Dedifferentiated amniotic fluid mesenchymal stem cell (primary cell): ENCODE data around the gene HIGD1B.
"Not testable (repeated sequence)": the region's sequence is repeated elsewhere in the genome, so short reads cannot be mapped to it uniquely, and the experiment has no call there.

ENCODE experiments used
- DNase-seq: peaks from one replicate; pipeline ENCODE4 v3.0.0-alpha.2; 2016; ENCODE audit errors: extremely low spot score

HIGD1B gene

DNA sequence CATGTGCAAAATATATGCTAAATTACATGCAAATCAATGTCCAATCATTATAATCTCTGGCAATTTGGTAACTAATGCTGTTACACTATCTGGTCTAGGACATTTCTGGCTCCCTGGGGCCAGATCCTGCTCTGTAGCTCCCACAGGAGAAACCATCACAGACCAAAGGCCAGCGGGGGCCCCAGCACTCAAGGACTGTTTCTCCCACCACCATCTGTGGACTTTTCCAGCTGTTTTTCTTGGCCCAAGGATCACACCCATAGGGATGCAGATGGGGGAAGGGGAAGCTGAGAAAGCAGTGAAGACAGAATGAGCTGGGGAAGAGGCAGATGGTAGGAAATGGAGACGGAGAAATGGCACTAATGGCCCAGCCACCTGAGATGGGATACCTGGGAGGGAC, at the start of gene HIGD1B:
TSS of gene HIGD1B (plus strand) at position 298 of the 400 bp plus-strand sequence. CDS start 270 bp downstream, outside the sequence.
- no peak for DNase-seq

DNA sequence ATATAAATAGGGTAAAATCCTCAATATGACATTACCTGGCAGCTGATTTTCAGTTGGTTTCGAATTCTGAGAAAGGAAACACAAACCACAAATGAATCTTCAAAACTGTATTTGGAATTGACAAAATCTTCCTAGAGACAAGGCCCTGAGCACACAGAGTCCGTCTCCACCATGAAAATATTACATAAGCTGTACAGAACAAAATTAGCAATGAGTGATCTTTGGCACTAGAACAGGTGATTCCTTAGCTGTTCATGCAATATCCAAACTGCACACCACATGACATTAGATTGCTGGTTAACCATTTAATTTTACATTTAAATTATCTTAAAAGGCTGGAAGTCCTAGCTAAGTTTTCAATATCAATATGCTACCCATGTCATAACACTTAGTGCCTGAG, 49.3 kb upstream of the HIGD1B start:
- no peak for DNase-seq

DNA sequence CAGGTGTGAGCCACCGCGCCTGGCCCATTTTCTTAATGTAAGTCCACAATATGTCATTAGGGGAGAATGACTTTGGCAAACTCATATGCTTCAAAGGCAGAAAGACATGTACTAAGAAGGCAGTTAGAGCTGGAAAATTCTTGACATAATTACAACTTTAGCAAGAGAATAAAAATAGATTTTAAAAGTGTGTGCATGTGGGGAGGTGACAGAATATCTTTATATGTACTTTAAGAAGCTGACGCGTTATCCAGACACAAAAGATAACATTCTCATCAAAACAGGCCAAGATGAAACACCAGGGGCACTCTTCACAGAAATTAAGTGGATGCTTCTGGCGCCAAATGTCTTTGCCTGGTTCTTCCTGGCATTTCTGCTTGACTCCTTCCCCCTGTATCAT, 45.8 kb upstream of the HIGD1B start:
- DNase-seq = no peak

DNA sequence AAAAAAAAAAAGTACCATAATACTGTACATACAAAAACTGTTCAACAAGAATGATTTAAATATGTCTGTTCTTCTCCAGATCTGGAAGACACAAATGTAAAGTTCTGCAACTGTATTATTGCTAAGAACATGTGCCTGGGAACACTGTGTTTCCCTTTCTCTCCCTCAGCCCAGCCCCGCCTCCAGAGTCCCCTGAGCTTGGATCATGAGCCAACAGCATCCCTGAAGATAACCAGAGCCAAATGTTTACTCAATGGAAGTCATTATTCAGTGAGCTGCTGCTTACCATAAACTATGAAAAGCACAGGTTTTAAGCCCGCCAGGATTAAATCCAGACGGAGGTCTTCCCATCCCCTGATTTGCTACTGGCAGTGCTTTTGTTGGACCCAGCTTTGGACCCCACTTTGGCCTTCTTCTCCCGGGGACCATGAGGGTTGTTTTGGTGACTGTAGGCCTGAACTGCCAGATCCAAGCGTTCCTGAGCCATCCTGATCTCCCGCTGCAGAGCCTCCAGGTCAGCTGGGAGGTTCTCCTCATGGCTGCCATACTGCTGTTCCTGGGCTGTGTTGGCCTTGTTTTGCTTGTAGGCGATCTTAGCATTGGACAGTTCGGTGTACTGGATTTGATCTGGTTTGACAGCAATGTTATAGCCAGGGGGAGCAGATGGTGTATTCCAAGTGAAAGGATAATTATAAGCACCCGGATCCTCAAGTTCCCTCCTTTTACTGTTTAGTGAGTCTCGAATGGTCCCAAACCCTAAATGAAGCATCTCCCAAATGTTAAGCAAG, 43.2 kb upstream of the HIGD1B start:
- no peak for DNase-seq

DNA sequence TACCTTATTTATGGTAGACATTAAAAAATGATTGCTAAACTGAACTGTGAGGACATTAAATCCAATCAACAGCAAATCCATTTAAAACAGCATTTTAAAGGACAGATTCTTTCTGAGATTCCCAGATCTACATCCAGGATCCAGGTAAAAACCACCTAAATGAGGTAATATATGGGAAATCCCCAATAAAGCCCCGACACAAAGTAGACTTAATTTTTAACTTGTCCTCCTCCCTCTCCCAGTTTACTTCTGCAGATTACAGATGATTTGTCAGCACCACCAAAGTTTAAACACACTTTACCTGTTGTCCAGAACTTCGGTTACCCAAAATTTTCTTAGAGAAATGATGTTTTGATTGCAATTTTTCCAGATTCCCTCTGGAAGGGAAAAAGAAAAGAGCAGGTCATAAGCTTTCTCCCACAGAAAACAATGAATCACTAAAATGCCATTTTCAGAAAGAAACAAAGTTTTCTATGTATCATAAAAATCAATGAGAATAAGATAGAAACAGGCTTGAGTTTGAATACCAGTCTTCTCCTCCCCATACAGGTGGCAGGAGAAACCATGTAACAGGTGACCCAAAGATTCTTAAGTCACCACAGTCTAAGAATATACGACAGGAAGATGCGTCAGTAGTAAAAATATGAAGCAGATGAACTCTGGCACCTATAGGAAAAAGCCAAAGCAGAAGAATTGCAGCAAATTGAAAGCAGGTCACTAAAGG, 40.4 kb upstream of the HIGD1B start:
- DNase-seq = no peak

DNA sequence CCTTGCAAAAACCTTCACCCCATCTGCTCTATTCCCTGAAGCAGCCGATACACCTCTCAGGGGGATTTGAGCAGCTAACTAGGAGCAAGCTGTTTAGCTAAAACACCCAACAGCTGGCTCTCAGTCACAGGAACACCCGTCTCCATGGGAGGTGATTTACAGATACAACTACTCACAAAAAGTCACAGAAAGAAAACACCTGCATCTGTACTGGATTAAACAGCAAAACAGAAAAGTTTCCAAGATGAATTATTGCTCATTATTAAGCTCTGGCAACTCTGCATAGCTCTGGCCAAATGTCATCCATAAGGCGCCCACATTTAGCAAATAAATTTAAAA, 39.9 kb upstream of the HIGD1B start:
- DNase-seq = no peak

DNA sequence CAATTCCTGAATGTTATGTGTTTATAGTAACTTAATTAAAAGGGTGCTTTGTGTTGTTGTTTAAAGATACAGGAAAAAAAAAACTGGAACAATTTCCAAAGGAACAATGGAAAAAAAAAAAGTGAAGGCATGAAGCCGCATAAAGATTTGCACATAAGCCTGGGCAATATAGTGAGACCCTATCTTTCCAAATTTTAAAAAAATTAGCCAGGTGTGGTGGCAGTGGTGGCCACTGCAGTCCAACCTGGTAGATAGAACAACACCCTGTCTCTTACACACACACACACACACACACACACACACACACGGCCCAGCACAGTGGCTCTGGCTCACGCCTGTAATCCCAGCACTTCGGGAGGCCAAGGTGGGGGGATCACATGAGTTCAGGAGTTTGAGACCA, 39.5 kb upstream of the HIGD1B start:
- no peak for DNase-seq

DNA sequence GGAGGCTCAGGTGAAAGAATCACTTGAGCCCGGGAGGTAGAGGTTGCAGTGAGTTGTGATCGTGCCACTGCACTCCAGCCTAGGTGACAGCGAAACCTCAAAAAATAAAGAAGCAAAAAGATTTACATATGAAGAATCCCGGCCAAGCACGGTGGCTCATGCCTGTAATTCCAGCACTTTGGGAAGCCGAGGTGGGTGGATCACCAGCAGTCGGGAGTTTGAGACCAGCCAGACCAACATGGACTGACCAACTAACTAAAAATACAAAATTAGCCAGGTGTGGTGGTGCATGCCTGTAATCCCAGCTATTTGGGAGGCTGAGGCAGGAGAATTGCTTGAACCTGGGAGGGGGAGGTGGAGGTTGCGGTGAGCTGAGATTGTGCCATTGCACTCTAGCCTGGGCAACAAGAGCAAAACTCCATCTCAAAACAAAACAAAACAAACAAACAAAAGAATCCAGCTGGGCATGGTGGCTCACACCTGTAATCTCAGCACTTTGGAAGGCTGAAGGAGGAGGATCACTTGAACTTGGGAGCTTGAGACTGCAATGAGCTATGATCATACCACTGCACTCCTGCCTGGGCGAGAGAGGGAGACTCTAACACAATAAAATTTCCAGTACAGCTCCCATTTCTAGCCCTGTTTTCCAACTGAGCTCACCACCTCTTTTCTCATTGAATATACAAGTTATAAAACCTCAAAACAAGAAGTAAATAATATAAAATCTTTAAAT, 38.9 kb upstream of the HIGD1B start:
- DNase-seq = not testable (repeated sequence)

DNA sequence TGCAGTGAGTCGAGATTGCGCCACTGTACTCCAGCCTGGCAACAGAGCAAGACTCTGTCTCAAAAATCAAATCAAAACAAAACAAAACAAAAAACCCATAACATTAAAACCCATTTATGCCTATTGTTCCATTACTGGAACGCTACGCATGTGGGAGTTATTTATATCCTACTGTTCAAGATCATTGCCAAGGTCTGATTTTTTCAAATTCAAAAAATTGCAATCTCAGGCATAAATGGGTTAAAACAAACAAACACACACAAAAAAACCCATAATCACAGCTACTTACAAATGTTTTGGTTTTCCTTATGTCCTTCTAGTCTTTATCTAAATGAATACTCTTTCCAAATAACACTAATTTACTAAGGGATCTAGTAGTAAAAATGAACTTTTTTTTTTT, 35.4 kb upstream of the HIGD1B start:
- no peak for DNase-seq

DNA sequence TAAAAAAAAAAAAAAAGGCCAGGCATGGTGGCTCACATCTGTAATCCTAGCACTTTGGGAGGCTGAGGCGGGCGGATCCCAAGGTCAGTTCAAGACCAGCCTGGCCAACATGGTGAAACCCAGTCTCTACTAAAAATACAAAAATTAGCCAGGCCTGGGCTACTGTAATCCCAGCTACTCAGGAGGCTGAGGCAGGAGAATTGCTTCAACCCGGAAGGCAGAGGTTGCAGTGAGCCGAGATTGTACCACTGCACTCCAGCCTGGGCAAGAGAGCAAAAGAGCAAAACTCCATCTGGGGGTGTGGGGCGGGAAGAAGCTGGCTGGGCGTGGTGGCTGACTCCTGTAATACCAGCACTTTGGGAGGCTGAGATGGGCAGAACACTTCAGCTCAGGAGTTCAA, 29.2 kb upstream of the HIGD1B start:
- not testable (repeated sequence) for DNase-seq

DNA sequence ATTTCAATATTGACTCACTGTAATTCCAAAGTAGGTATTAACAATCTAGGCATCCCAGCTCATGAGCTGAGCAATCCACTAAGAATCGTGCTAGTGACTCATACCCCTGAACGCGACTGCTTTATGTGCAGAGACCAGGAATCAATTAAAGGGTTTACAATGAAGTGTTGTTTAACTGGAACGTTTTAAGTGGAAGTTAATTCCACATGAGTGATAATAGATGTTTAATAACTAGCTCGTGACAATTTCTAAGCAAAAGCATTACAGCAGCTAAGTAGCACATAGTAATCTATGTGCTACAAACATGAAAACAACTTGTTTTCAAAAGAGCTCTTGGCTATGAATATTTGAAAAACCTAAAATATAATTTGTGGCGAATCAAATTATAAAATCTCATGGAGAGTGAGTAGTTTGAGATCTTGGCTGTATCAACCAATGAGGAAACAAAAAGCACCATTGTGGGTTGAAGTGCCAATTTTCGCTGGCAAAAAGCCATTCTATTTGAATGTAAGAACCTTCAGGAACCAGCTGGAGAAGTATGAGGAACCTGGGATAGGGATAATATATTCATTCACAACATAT, 27.0 kb upstream of the HIGD1B start:
- DNase-seq = peak; percentile 84

DNA sequence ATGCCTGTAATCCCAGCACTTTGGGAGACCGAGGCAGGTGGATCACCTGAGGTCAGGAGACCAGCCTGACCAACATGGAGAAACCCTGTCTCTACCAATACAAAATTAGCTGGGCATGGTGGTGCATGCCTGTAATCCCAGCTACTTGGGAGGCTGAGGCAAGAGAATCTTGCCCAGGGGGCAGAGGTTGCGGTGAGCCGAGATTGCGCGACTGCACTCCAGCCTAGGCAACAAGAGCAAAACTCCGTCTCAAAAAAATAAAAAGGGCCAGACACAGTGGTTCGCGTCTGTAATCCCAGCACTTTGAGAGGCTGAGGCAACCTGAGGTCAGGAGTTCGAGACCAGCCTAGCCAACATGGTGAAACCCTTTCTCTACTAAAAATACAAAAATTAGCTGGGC, 22.4 kb upstream of the HIGD1B start:
- DNase-seq = not testable (repeated sequence)

DNA sequence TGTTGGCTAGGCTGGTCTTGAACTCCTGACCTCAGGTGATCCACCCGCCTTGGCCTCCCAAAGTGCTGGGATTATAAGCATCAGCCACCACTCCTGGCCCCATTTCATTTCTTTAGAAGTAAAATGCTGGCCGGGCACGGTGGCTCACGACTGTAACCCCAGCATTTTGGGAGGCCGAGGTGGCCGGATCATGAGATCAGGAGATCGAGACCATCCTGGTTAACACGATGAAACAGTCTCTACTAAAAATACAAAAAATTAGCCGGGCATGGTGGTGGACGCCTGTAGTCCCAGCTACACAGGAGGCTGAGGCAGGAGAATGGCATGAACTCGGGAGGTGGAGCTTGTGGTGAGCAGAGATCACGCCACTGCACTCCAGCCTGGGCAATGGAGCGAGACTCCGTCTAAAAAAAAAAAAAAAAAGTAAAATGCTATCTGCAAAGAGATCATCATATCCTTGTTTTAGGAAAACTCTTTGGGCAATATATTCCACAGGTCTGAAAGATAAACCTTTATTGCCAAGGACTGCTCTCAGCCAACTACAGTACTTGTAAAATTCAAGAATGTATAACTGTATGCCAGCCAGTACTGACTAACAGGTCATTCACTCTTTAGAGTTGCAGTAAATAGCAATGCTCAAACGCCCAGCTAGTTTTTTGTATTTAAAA, 21.4 kb upstream of the HIGD1B start:
- no peak for DNase-seq

DNA sequence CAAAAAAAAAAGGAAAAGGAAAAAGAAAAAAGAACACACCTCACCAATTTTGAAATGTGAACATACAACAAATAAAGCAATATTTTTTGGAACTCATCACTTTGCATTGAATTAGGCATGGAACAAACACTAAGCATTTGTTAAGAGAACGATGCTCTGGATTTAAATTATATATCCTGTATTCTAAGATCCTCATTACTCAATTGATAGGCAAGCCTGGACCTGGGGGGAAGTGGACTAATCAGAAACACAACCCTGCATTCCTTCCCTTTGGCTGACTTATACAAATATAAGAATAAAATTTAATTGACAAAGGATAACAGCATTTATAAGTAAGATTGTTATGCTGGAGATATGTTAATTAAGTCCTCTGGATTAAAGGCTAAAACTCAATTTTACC, 19.8 kb upstream of the HIGD1B start:
- DNase-seq = no peak

DNA sequence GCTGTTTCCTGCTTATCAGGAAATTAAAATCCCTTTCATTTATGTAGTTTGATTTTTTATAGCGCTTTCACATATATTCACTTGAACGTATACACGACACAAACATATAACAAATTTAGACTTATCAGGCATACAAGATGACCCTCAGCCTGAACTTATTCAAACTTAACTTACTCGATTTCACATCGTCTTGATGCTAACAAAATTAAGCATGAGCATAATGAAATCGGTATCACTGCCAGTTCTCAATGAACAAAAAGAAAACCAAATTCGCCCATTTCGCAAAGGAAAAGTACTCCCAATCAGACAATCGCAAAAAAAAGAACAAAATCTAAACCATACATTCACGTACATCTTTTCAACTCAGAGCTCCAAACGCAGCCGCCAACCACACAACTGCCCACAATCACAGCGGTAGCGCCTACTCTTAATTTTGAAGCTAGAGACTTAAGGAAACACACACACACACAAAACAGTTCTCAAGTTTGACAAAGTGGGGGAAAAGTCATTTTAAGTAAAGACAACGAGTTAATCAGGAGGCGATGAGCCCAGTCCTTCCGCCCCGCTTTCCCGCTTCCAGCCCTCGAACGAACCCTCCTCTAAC, 18.7 kb upstream of the HIGD1B start:
- DNase-seq = peak; percentile 22

DNA sequence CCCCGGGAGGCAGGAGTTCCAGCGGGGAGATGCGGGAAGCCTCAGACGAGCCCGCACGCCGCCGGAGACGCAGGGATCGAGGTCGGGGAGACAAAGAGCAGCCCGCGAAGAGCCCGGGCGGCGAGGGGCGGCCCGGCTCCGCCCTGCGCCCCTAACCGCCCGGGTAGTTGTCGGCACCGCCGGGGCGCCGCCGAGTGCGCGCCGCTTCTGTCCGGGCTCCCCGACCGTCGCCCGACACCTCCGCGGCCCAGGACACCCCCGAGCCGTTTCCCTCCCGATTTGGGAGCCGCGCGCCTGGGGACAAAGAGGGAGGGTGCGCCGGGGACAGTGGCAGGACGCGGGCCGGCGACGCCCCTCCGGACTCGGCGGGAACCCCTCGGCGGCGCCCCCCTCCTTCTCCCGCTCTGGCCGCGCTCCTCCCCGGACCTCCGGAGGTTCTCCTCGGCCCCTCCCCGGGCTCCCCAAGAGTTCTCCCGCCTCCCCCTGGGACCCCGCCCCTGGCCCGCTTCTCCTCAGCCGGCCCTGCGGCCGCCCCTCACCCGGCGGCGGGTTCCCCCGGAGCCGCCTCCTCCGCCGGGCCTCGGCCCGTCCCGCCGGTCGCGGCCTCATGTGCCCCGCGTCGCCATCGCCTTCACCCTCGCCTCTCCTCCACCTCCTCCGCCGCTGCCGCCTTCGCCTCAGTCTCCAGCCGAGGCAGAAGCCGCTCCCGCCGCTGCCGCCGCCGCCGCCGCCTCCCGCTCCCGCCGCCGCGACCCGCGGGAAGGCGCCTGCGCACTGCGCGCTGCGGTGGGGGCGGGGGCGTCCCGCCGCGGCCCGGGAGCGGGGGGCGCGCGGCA, 17.9 kb upstream of the HIGD1B start, which contains the start of gene GJC1:
TSS of gene GJC1 (minus strand) at position 765 of the 836 bp plus-strand sequence. CDS start 24,470 bp downstream, outside the sequence.
- DNase-seq = no peak

DNA sequence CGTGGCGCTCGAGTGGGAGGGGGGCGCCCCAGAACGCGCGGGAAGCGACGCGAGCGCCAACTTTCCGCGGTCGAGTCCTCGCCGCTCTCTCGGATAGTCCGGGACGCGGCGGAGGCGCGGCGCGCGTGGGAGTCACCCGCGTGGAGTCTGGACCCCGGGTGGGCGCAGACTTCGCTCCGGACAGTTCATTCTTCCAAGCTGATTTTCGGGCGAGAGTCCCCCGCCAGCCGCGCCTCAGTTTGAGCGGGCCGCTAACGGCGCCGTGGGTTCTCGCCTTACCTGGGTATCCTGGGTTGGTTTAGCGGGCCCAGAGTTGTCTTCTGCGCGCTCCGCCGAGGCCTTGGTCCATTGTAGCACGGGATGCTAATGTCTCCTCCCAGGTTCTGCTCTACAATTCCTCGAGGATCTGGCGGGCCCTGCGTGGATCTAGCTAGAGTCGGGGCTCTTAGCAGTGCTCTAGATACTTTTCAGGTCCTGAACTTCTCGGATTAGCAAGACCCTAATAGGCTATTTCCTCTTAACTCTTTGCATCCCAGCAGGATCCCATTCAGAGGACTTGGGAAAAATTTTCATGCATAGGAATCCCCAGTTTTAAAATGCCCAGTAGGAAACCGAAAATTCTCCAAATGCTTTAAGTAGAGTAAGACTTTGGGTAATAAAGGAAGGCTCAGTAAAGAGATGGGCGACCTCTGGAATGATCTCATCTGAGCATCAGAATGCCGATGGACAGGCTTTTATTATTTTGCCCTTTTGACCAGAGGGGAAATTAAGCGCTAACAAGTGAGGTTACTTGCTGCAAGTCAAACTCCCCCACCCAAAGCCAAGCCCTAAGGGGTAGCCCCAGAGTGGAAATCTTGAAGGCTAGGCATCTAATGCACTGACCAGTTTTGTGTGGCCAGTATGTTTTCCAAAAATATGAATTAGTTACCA, 17.1 kb upstream of the HIGD1B start:
- peak; percentile 16 for DNase-seq

DNA sequence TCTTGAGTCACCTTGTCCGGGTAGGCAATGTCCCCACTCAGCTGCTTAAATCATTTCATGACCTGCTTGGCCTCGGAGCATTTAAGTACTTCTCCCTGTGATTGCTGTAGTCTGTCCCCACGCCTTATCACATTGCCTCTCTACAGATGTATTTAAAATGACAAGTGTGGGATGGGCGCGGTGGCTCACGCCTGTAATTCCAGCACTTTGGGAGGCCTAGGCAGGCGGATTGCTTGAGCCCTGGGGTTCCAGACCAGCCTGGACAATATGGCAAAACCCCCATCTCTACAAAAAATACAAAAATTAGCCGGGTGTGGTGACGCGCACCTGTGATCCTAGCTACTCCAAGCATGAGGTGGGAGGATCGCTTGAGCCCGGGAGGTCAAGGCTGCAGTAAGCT, 16.3 kb upstream of the HIGD1B start:
- DNase-seq = no peak

DNA sequence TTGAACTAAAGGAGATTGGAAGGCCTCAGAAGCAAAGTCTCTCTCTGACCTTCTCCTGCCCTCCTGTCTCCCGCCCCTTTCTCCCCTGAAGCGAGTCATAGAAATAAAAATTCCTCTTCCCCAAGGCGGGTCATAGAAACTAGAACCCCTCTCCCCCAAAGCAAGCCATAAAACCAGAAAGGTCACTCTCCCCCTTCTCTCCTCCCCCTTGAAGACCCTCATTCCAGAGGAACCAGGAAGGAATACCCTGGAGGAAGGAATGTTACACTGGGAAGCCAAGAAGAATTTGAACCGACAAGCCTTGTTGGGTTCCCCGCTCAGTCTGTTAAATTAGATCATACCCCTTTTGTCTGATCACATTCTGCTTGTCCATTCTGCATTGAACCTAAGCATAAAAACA, 14.9 kb upstream of the HIGD1B start:
- no peak for DNase-seq
